Measurements from ENCODE around the gene RIGI.
"Not testable (repeated sequence)": the region's sequence is repeated elsewhere in the genome, so short reads cannot be mapped to it uniquely, and the experiment has no call there.

RIGI gene

GRCh38 chr9:32525709-32526030 is 326 bp downstream of the RIGI start:
- DNase-seq: no peak

- DNase-seq: no peak
These were observed 896 bp downstream of the RIGI start for GRCh38 chr9:32524892-32525708.

GRCh38 chr9:32524558-32524891 is 1.5 kb downstream of the RIGI start:
- not testable (repeated sequence) for DNase-seq

- DNase-seq: no peak
These were observed 2.1 kb downstream of the RIGI start for GRCh38 chr9:32523910-32524309.

GRCh38 chr9:32518276-32518675 is 7.7 kb downstream of the RIGI start:
- no peak for DNase-seq

- no peak for DNase-seq
These were observed 9.8 kb downstream of the RIGI start for GRCh38 chr9:32516241-32516640.

- no peak for DNase-seq
These were observed 17.3 kb downstream of the RIGI start for GRCh38 chr9:32508728-32509127.

- no peak for DNase-seq
These were observed 23.0 kb downstream of the RIGI start for GRCh38 chr9:32503008-32503407.

GRCh38 chr9:32502464-32502863 is 23.5 kb downstream of the RIGI start:
- no peak for DNase-seq

- DNase-seq: no peak
These were observed 24.1 kb downstream of the RIGI start for GRCh38 chr9:32501868-32502267.

GRCh38 chr9:32500768-32501167 is 25.2 kb downstream of the RIGI start:
- no peak for DNase-seq

- DNase-seq: no peak
These were observed 28.1 kb downstream of the RIGI start for GRCh38 chr9:32497921-32498320.

GRCh38 chr9:32490601-32491000 is 35.4 kb downstream of the RIGI start:
- DNase-seq: no peak

GRCh38 chr9:32487981-32488380 is 38.0 kb downstream of the RIGI start:
- DNase-seq: no peak

- no peak for DNase-seq
These were observed 39.0 kb downstream of the RIGI start for GRCh38 chr9:32486839-32487562.

GRCh38 chr9:32483343-32483742 is 42.7 kb downstream of the RIGI start:
- no peak for DNase-seq

All from SIG-M5 (cell line).